Hepatocyte (in vitro differentiated cells): Measurements from ENCODE around the gene FARP1. TPM values are rescaled to one million over a fixed set of nuclear protein-coding genes. Genes with fewer than 3 reads are reported as not detected.

Experiments used
- DNase-seq: peaks from one replicate; pipeline ENCODE4 v3.0.0-alpha.2; 2016; ENCODE audit warnings: low spot score
- H2AFZ ChIP-seq: fragments of 200-600 bp; sonication (generic); 2 replicates; pipeline ENCODE4 v1.6.0; 2016; ENCODE audit warnings: antibody characterized with exemption, mild to moderate bottlenecking
- H3K27ac ChIP-seq: fragments of 200-600 bp; sonication (generic); 2 replicates; pipeline ENCODE4 v1.5.1; 2016; ENCODE audit warnings: mild to moderate bottlenecking
- H3K27me3 ChIP-seq: fragments of 200-600 bp; sonication (generic); 2 replicates; pipeline ENCODE4 v1.6.1; 2016
- H3K36me3 ChIP-seq: fragments of 200-600 bp; sonication (generic); replicated peaks from 2 replicates; pipeline ENCODE4 v1.5.1; 2016; ENCODE audit warnings: low read depth; ENCODE audit not compliant: insufficient read depth
- H3K4me1 ChIP-seq: fragments of 200-600 bp; sonication (generic); 2 replicates; pipeline ENCODE4 v1.5.1; 2016; ENCODE audit warnings: mild to moderate bottlenecking, moderate library complexity; ENCODE audit not compliant: insufficient read depth
- H3K4me2 ChIP-seq: fragments of 200-600 bp; sonication (generic); 2 replicates; pipeline ENCODE4 v1.6.0; 2016
- H3K4me3 ChIP-seq: fragments of 200-600 bp; sonication (generic); 2 replicates; pipeline ENCODE4 v1.5.1; 2016; ENCODE audit warnings: mild to moderate bottlenecking
- H3K79me2 ChIP-seq: fragments of 200-600 bp; sonication (generic); 2 replicates; pipeline ENCODE4 v1.6.0; 2017; ENCODE audit warnings: mild to moderate bottlenecking
- H3K9me2 ChIP-seq: fragments of 200-600 bp; sonication (generic); replicated peaks from 2 replicates; pipeline ENCODE4 v1.6.0; 2017; ENCODE audit warnings: mild to moderate bottlenecking; ENCODE audit not compliant: insufficient read depth
- H3K9me3 ChIP-seq: fragments of 200-600 bp; sonication (generic); 2 replicates; pipeline ENCODE4 v1.5.1; 2016; ENCODE audit warnings: low read depth, mild to moderate bottlenecking
- H4K20me1 ChIP-seq: fragments of 200-600 bp; sonication (generic); 2 replicates; pipeline ENCODE4 v1.6.0; 2016; ENCODE audit warnings: mild to moderate bottlenecking; ENCODE audit not compliant: insufficient read depth, poor library complexity, severe bottlenecking
- EZH2 ChIP-seq: fragments of 200-600 bp; sonication (generic); IDR thresholded peaks from 2 replicates; pipeline ENCODE4 v1.6.1; 2016; ENCODE audit warnings: antibody characterized with exemption, mild to moderate bottlenecking, borderline replicate concordance
- EZH2phosphoT487 ChIP-seq: fragments of 200-600 bp; sonication (generic); IDR thresholded peaks from one replicate; pipeline ENCODE4 v1.6.1; 2018; ENCODE audit warnings: antibody characterized with exemption, mild to moderate bottlenecking, low read depth, moderate library complexity; ENCODE audit not compliant: unreplicated experiment, severe bottlenecking
- WGBS: methylation state at CpG from one replicate; pipeline ENCODE4 v1.1.6; 2016; ENCODE audit warnings: low lambda C conversion rate; ENCODE audit errors: missing lambda C conversion rate; 5-methylcytosine and 5-hydroxymethylcytosine counted together
- polyA plus RNA-seq: library from polyadenylated mRNA; unstranded; fragments of >200 nt; fragmentation: Nextera tagmentation; extraction: Ambion mirVana; gene quantifications from 2 replicates; pipeline ENCODE4 v1.2.1, GENCODE V29; 2016
- total RNA-seq: library from RNA; depleted of rRNA; stranded (reverse); fragments of >200 nt; gene quantifications from 2 replicates; pipeline ENCODE4 v1.2.3, GENCODE V29; 2014
- TF ChIP-seq, protein P1 (sequence below): fragments of 200-600 bp; sonication (generic); IDR thresholded peaks from 2 replicates; pipeline ENCODE4 v1.5.1; 2016; ENCODE audit warnings: antibody characterized with exemption, mild to moderate bottlenecking; ENCODE audit not compliant: poor library complexity

FARP1 gene
- total and polyA plus RNA-seq, 2 experiments from 2014 or later, result 35.5 to 68.7 TPM

GRCh38 chr13:98315902-98316301, 173.0 kb downstream of the FARP1 start:
- H4K20me1 ChIP-seq, result peaks cover 3% of the 10 kb centered on the region
- H3K4me3 ChIP-seq, result no peak overlapping the region
- H3K27ac ChIP-seq, result no peak overlapping the region
- H3K9me3 ChIP-seq, result no peaks in the 10 kb centered on the region
- no peaks in the 10 kb centered on the region for H3K27me3 ChIP-seq
- TF ChIP-seq, protein P1, sequence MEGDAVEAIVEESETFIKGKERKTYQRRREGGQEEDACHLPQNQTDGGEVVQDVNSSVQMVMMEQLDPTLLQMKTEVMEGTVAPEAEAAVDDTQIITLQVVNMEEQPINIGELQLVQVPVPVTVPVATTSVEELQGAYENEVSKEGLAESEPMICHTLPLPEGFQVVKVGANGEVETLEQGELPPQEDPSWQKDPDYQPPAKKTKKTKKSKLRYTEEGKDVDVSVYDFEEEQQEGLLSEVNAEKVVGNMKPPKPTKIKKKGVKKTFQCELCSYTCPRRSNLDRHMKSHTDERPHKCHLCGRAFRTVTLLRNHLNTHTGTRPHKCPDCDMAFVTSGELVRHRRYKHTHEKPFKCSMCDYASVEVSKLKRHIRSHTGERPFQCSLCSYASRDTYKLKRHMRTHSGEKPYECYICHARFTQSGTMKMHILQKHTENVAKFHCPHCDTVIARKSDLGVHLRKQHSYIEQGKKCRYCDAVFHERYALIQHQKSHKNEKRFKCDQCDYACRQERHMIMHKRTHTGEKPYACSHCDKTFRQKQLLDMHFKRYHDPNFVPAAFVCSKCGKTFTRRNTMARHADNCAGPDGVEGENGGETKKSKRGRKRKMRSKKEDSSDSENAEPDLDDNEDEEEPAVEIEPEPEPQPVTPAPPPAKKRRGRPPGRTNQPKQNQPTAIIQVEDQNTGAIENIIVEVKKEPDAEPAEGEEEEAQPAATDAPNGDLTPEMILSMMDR, result no peak
- TF ChIP-seq EZH2 (no peak), EZH2phosphoT487 (no peak)
- H3K4me1 ChIP-seq, result peaks cover 15% of the 10 kb centered on the region
- no peaks in the 10 kb centered on the region for H3K36me3 ChIP-seq
- WGBS, result 78% methylated on average over 8 of the region's 8 CpGs
- H2AFZ ChIP-seq, result no peak overlapping the region
- H3K4me2 ChIP-seq, result no peak overlapping the region
- H3K9me2 ChIP-seq, result no peaks in the 10 kb centered on the region
- DNase-seq, result no peak
- peaks cover 65% of the 10 kb centered on the region for H3K79me2 ChIP-seq

DNA sequence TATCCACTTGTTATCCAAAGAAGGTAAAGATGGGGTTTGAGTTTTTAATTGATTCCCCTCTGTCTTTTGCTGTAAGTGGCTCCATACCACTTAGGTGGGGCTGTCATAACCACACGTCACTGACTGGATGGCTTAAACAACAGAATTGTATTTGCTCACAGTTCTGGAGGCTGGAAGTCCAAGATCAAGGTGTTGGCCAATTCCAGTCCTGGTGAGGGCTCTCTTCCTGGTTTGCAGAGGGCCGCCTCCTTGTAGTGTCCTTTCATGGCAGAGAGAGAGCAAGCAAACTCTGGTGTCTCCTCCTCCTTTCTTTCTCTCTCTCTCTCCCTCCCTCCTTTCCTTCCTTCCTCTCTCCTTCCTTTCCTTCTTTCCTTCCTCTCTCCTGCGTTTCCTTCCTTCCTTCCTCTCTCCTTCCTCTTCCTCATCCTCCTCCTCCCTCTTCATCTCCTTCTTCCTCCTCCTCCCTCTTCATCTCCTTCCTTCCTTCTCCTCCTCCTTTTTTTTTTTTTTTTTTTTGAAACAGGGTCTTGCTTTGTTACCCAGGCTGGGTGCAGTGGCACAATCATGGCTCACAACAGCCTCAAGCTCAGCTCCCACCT, 174.8 kb downstream of the FARP1 start:
- peaks cover 8% of the 10 kb centered on the region for H3K4me1 ChIP-seq
- H2AFZ ChIP-seq, result no peak overlapping the region
- H3K4me3 ChIP-seq, result no peak overlapping the region
- H4K20me1 ChIP-seq, result no peaks in the 10 kb centered on the region
- TF ChIP-seq, protein P1, result no peak
- TF ChIP-seq EZH2phosphoT487, result no peak
- TF ChIP-seq EZH2, result no peak
- no peaks in the 10 kb centered on the region for H3K27me3 ChIP-seq
- H3K4me2 ChIP-seq, result no peak overlapping the region
- no peak for DNase-seq
- 85% methylated on average over 3 of the region's 3 CpGs for WGBS
- H3K27ac ChIP-seq, result no peak overlapping the region
- H3K9me2 ChIP-seq, result no peaks in the 10 kb centered on the region
- H3K79me2 ChIP-seq, result peaks cover 63% of the 10 kb centered on the region
- H3K9me3 ChIP-seq, result no peaks in the 10 kb centered on the region
- no peaks in the 10 kb centered on the region for H3K36me3 ChIP-seq

- Histone ChIP-seq H3K4me3 (no peak overlapping the region), H4K20me1 (no peaks in the 10 kb centered on the region), H3K4me1 (peaks cover 5% of the 10 kb centered on the region), H3K4me2 (no peak overlapping the region), H3K36me3 (no peaks in the 10 kb centered on the region), H3K9me2 (no peaks in the 10 kb centered on the region), H3K9me3 (no peaks in the 10 kb centered on the region), H3K27ac (no peak overlapping the region), H3K27me3 (no peaks in the 10 kb centered on the region), H2AFZ (no peak overlapping the region), H3K79me2 (peaks cover 67% of the 10 kb centered on the region)
- 93% methylated on average over 11 of the region's 11 CpGs for WGBS
- no peak for TF ChIP-seq EZH2phosphoT487
- TF ChIP-seq, protein P1, result no peak
- no peak for TF ChIP-seq EZH2
- no peak for DNase-seq
Observed at GRCh38 chr13:98318263-98318878, 175.5 kb downstream of the FARP1 start.
